HCT116 (cell line): ENCODE results near the gene GPA33. TPM values are rescaled to one million over a fixed set of nuclear protein-coding genes. Genes with fewer than 3 reads are reported as not detected.

Source experiments
- ATAC-seq: fragments of 200-7000 bp; cut with Tn5 transposase; 2 replicates; pipeline ENCODE4 v1.9.1; 2020; ENCODE audit warnings: mild to moderate bottlenecking, moderate library complexity
- BruUV-seq: library from RNA; stranded (reverse); fragments of 400-500 nt; replicated peaks from 2 replicates; lab custom pipeline; 2021; lab: Mats Ljungman, UMichigan
- CTCF ChIA-PET: fragments of 300-600 bp; sonication (Branson Sonifier 250); formaldehyde crosslinking; loops from one replicate; lab custom pipeline; 2021; ENCODE audit warnings: antibody characterized with exemption; lab: Charles Lee
- POLR2A ChIA-PET: fragments of 300-600, 350-600 bp; sonication (Branson Sonifier 250); formaldehyde crosslinking; loops from one replicate; lab custom pipeline; 2021; ENCODE audit warnings: antibody characterized with exemption; lab: Charles Lee
- RAD21 ChIA-PET, 2 experiments: fragments of 300-600 bp; sonication (Branson Sonifier 250); formaldehyde crosslinking; loops; one replicate each; lab custom pipeline; 2023; ENCODE audit warnings: low total read pairs in 2 of 2; ENCODE audit not compliant: uncharacterized antibody in 2 of 2, unreplicated experiment in 2 of 2, low non-redundant PET in 1 of 2; lab: Charles Lee
- DNase-seq: peaks from one replicate; pipeline ENCODE4 v3.0.0-alpha.2; 2010; ENCODE audit warnings: low read depth, low spot score
- H2AFZ ChIP-seq: fragments of 200-600 bp; shearing (Covaris generic), sonication (generic); 2 replicates; pipeline ENCODE4 v1.6.1; 2017; ENCODE audit warnings: low read depth, mixed run types, mixed read lengths, antibody characterized with exemption, low read length; ENCODE audit not compliant: poor library complexity, severe bottlenecking
- H3K27ac ChIP-seq: 2 replicates; pipeline ENCODE4 v1.5.1; 2012; ENCODE audit warnings: low read depth, low read length
- H3K27me3 ChIP-seq: fragments of 200-600 bp; sonication (generic); 2 replicates; pipeline ENCODE4 v1.6.1; 2016; ENCODE audit warnings: mixed run types, low read length, mixed read lengths; ENCODE audit not compliant: insufficient read depth
- H3K36me3 ChIP-seq, 2 experiments: fragments of 200-500 bp in 1 of 2; fragments of 200-600 bp in 1 of 2; sonication (Bioruptor generic) in 1 of 2; sonication (generic) in 1 of 2; 2 replicates each; pipeline versions ENCODE4 v1.5.1 to v1.6.1; 2014 to 2016; ENCODE audit warnings: low read length in 2 of 2, inconsistent platforms in 1 of 2, mixed read lengths in 1 of 2, mixed run types in 1 of 2; ENCODE audit not compliant: insufficient read depth in 2 of 2, control insufficient read depth in 1 of 2
- H3K4me1 ChIP-seq, 2 experiments: fragments of 200-600 bp in 1 of 2; sonication (generic) in 1 of 2; 2 replicates each; pipeline versions ENCODE4 v1.5.1 to v1.6.1; 2012 to 2017; ENCODE audit warnings: low read length in 2 of 2, inconsistent platforms in 1 of 2, mild to moderate bottlenecking in 1 of 2, mixed read lengths in 1 of 2, mixed run types in 1 of 2, moderate library complexity in 1 of 2; ENCODE audit not compliant: insufficient read depth in 2 of 2, control insufficient read depth in 1 of 2
- H3K4me2 ChIP-seq: fragments of 200-600 bp; sonication (generic); 2 replicates; pipeline ENCODE4 v1.6.1; 2017; ENCODE audit warnings: mixed run types, low read length, mixed read lengths
- H3K4me3 ChIP-seq, 2 experiments: fragments of 200-600 bp in 1 of 2; sonication (generic) in 1 of 2; replicated peaks in 1 of 2; 2 replicates each; pipeline ENCODE4 v1.5.1; 2011 to 2016; ENCODE audit warnings: low read length in 2 of 2, control low read depth in 1 of 2, low read depth in 1 of 2, mild to moderate bottlenecking in 1 of 2, mixed read lengths in 1 of 2, mixed run types in 1 of 2
- H3K79me2 ChIP-seq: fragments of 200-600 bp; sonication (generic); 2 replicates; pipeline ENCODE4 v1.6.1; 2017; ENCODE audit warnings: mild to moderate bottlenecking, mixed run types, low read length, moderate library complexity, mixed read lengths; ENCODE audit not compliant: insufficient read depth
- H3K9ac ChIP-seq: fragments of 200-600 bp; sonication (generic); 2 replicates; pipeline ENCODE4 v1.6.1; 2016; ENCODE audit warnings: low read length, mixed read lengths
- H3K9me2 ChIP-seq: fragments of 200-600 bp; sonication (generic), shearing (Covaris generic); 2 replicates; pipeline ENCODE4 v1.6.1; 2017; ENCODE audit warnings: mixed run types, mild to moderate bottlenecking, moderate library complexity; ENCODE audit not compliant: insufficient read depth
- H3K9me3 ChIP-seq, 2 experiments: fragments of 200-500 bp in 1 of 2; fragments of 200-600 bp in 1 of 2; sonication (Bioruptor generic) in 1 of 2; sonication (generic) in 1 of 2; 2 replicates each; pipeline ENCODE4 v1.6.1; 2014 to 2017; ENCODE audit warnings: low read length in 2 of 2, mixed read lengths in 2 of 2, inconsistent platforms in 1 of 2, low read depth in 1 of 2, mild to moderate bottlenecking in 1 of 2, mixed run types in 1 of 2, moderate library complexity in 1 of 2; ENCODE audit not compliant: control insufficient read depth in 1 of 2, insufficient read depth in 1 of 2
- H4K20me1 ChIP-seq: fragments of 200-600 bp; sonication (generic), shearing (Covaris generic); 2 replicates; pipeline ENCODE4 v1.6.1; 2017; ENCODE audit warnings: mixed run types, mild to moderate bottlenecking, moderate library complexity; ENCODE audit not compliant: insufficient read depth
- CBX3 ChIP-seq: IDR thresholded peaks from 2 replicates; pipeline ENCODE4 v1.6.1; 2012; ENCODE audit warnings: low read depth
- EGR1 ChIP-seq: IDR thresholded peaks from 2 replicates; pipeline ENCODE4 v1.6.1; 2012; ENCODE audit warnings: low read depth
- ELF1 ChIP-seq: IDR thresholded peaks from 2 replicates; pipeline ENCODE4 v1.6.1; 2012; ENCODE audit warnings: low read depth, borderline replicate concordance
- EZH2 ChIP-seq: fragments of 200-600 bp; sonication (generic); IDR thresholded peaks from 2 replicates; pipeline ENCODE4 v1.6.1; 2017; ENCODE audit warnings: antibody characterized with exemption, mixed run types
- EZH2phosphoT487 ChIP-seq: fragments of 200-600 bp; IDR thresholded peaks from 2 replicates; pipeline ENCODE4 v1.6.1; 2018; ENCODE audit warnings: antibody characterized with exemption, borderline replicate concordance
- FOSL1 ChIP-seq: IDR thresholded peaks from 2 replicates; pipeline ENCODE4 v1.6.1; 2012; ENCODE audit warnings: low read depth
- JUND ChIP-seq: IDR thresholded peaks from 2 replicates; pipeline ENCODE4 v1.6.1; 2012
- POLR2A ChIP-seq: IDR thresholded peaks from 2 replicates; pipeline ENCODE4 v1.7.0; 2011; ENCODE audit warnings: borderline replicate concordance; ENCODE audit not compliant: insufficient read depth, insufficient read length; ENCODE audit errors: extremely low read depth
- POLR2AphosphoS5 ChIP-seq: IDR thresholded peaks from 2 replicates; pipeline ENCODE4 v1.6.1; 2011; ENCODE audit warnings: mild to moderate bottlenecking, low read depth, low read length, moderate library complexity
- RAD21 ChIP-seq: IDR thresholded peaks from 2 replicates; pipeline ENCODE4 v1.6.1; 2012; ENCODE audit warnings: low read depth, mild to moderate bottlenecking
- SIN3A ChIP-seq: IDR thresholded peaks from 2 replicates; pipeline ENCODE4 v1.6.1; 2012; ENCODE audit warnings: low read depth
- SP1 ChIP-seq: IDR thresholded peaks from 2 replicates; pipeline ENCODE4 v1.6.1; 2012; ENCODE audit warnings: low read depth
- TCF7L2 ChIP-seq: IDR thresholded peaks from 2 replicates; pipeline ENCODE4 v1.7.0; 2011; ENCODE audit warnings: borderline replicate concordance, inconsistent platforms; ENCODE audit not compliant: insufficient read depth, insufficient read length; ENCODE audit errors: extremely low read depth
- ZFX ChIP-seq: fragments of 450-650 bp; IDR thresholded peaks from 2 replicates; pipeline ENCODE4 v1.6.1; 2017
- ZNF274 ChIP-seq: fragments of 200-500 bp; sonication (Bioruptor generic); IDR thresholded peaks from 2 replicates; pipeline ENCODE4 v1.6.1; 2014; ENCODE audit warnings: mild to moderate bottlenecking, low read depth, low read length, inconsistent platforms
- intact Hi-C: fragments of 100-400 bp; cut with micrococcal nuclease; formaldehyde crosslinking; loops from 2 replicates; pipeline ENCODE4 v1.10.0; 2022
- total RNA-seq: library from RNA; stranded (reverse); gene quantifications from one replicate; pipeline ENCODE4 v1.2.1, GENCODE V29; 2021; ENCODE audit not compliant: unreplicated experiment
- TF ChIP-seq, protein P1 (sequence below): IDR thresholded peaks from 2 replicates; pipeline ENCODE4 v1.6.1; 2012; ENCODE audit warnings: low read depth
- TF ChIP-seq, protein P2 (sequence below): IDR thresholded peaks from 2 replicates; pipeline ENCODE4 v1.6.1; 2011; ENCODE audit warnings: mild to moderate bottlenecking, low read length, moderate library complexity; ENCODE audit not compliant: insufficient replicate concordance; ENCODE audit errors: extremely low read depth
- TF ChIP-seq, protein P3 (sequence below): IDR thresholded peaks from 2 replicates; pipeline ENCODE4 v1.6.1; 2012
- TF ChIP-seq, protein P4 (sequence below), 3 experiments: fragments of 200-600 bp in 1 of 3; sonication (generic) in 1 of 3; IDR thresholded peaks in 2 of 3; conservative IDR thresholded peaks in 1 of 3; 2 replicates each; pipeline ENCODE4 v1.5.1; 2012 to 2017; ENCODE audit warnings: low read depth in 2 of 3, low read length in 2 of 3, antibody characterized with exemption in 1 of 3, borderline replicate concordance in 1 of 3, control low read depth in 1 of 3, mild to moderate bottlenecking in 1 of 3, mixed read lengths in 1 of 3, mixed run types in 1 of 3, moderate library complexity in 1 of 3; ENCODE audit not compliant: insufficient read depth in 1 of 3

GPA33 gene
- total RNA-seq, 1 experiment from 2014 or later = 0.22 TPM

DNA sequence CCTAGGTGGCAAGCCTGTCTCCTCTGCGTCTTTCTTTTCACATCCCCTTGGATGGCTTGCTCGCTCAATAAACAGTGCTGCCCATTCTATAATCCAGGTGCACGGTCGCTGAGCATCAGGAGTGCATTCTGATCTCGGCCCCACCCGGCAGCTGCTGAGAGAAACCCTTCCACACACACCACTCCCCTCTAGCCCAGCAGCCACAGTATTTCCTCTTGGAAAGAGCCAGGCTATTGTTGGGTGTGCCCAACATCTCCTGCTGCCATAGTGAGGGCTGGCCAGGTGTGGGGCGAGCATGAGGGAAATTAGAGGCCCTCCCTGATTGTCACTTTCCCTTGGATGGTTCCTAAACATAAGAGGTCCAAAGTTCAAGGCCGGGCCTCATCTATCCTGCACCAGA lies 24.7 kb downstream of the GPA33 start:
- DNase-seq = no peak
- Histone ChIP-seq H3K9me2 (no peaks in the 10 kb centered on the region), H3K79me2 (no peaks in the 10 kb centered on the region), H3K4me2 (no peak overlapping the region), H3K4me1 (peaks cover 0 to 8% of the 10 kb centered on the region in 2 experiments; a peak in 2 of 4 replicates), H3K27me3 (no peaks in the 10 kb centered on the region), H3K36me3 (no peaks in the 10 kb centered on the region), H2AFZ (no peak overlapping the region), H4K20me1 (no peaks in the 10 kb centered on the region), H3K9ac (no peak overlapping the region), H3K27ac (no peak overlapping the region), H3K9me3 (no peaks in the 10 kb centered on the region), H3K4me3 (no peak overlapping the region)
- intact Hi-C loops = loop anchor here (5.0 kb wide), 2 partner anchors 202 to 622 kb away; no protein-coding TSS in a partner anchor
- TF ChIP-seq FOSL1 = no peak
- TF ChIP-seq ZFX = no peak
- no peak for TF ChIP-seq EZH2phosphoT487
- no peak for TF ChIP-seq POLR2AphosphoS5
- no peak for TF ChIP-seq EGR1
- TF ChIP-seq, protein P1, sequence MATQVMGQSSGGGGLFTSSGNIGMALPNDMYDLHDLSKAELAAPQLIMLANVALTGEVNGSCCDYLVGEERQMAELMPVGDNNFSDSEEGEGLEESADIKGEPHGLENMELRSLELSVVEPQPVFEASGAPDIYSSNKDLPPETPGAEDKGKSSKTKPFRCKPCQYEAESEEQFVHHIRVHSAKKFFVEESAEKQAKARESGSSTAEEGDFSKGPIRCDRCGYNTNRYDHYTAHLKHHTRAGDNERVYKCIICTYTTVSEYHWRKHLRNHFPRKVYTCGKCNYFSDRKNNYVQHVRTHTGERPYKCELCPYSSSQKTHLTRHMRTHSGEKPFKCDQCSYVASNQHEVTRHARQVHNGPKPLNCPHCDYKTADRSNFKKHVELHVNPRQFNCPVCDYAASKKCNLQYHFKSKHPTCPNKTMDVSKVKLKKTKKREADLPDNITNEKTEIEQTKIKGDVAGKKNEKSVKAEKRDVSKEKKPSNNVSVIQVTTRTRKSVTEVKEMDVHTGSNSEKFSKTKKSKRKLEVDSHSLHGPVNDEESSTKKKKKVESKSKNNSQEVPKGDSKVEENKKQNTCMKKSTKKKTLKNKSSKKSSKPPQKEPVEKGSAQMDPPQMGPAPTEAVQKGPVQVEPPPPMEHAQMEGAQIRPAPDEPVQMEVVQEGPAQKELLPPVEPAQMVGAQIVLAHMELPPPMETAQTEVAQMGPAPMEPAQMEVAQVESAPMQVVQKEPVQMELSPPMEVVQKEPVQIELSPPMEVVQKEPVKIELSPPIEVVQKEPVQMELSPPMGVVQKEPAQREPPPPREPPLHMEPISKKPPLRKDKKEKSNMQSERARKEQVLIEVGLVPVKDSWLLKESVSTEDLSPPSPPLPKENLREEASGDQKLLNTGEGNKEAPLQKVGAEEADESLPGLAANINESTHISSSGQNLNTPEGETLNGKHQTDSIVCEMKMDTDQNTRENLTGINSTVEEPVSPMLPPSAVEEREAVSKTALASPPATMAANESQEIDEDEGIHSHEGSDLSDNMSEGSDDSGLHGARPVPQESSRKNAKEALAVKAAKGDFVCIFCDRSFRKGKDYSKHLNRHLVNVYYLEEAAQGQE = no peak
- TF ChIP-seq ELF1 = no peak
- TF ChIP-seq RAD21 = no peak
- TF ChIP-seq, protein P2, sequence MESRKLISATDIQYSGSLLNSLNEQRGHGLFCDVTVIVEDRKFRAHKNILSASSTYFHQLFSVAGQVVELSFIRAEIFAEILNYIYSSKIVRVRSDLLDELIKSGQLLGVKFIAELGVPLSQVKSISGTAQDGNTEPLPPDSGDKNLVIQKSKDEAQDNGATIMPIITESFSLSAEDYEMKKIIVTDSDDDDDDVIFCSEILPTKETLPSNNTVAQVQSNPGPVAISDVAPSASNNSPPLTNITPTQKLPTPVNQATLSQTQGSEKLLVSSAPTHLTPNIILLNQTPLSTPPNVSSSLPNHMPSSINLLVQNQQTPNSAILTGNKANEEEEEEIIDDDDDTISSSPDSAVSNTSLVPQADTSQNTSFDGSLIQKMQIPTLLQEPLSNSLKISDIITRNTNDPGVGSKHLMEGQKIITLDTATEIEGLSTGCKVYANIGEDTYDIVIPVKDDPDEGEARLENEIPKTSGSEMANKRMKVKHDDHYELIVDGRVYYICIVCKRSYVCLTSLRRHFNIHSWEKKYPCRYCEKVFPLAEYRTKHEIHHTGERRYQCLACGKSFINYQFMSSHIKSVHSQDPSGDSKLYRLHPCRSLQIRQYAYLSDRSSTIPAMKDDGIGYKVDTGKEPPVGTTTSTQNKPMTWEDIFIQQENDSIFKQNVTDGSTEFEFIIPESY = no peak
- TF ChIP-seq, protein P3, sequence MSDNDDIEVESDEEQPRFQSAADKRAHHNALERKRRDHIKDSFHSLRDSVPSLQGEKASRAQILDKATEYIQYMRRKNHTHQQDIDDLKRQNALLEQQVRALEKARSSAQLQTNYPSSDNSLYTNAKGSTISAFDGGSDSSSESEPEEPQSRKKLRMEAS = no peak
- no peak for TF ChIP-seq ZNF274
- TF ChIP-seq TCF7L2 = no peak
- TF ChIP-seq, protein P4, sequence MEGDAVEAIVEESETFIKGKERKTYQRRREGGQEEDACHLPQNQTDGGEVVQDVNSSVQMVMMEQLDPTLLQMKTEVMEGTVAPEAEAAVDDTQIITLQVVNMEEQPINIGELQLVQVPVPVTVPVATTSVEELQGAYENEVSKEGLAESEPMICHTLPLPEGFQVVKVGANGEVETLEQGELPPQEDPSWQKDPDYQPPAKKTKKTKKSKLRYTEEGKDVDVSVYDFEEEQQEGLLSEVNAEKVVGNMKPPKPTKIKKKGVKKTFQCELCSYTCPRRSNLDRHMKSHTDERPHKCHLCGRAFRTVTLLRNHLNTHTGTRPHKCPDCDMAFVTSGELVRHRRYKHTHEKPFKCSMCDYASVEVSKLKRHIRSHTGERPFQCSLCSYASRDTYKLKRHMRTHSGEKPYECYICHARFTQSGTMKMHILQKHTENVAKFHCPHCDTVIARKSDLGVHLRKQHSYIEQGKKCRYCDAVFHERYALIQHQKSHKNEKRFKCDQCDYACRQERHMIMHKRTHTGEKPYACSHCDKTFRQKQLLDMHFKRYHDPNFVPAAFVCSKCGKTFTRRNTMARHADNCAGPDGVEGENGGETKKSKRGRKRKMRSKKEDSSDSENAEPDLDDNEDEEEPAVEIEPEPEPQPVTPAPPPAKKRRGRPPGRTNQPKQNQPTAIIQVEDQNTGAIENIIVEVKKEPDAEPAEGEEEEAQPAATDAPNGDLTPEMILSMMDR (IDR thresholded peaks at IDR 0.05 in 2 of 3, conservative IDR thresholded peaks at IDR 0.05 in 1 of 3; ENCODE audit: borderline replicate concordance in 1 of 3, insufficient read depth in 1 of 3, low read depth in 2 of 3, low read length in 2 of 3) = no peak
- no peak for TF ChIP-seq EZH2
- no peak for TF ChIP-seq JUND
- no peak for TF ChIP-seq SIN3A
- TF ChIP-seq CBX3 = no peak
- no peak for TF ChIP-seq SP1
- TF ChIP-seq POLR2A = no peak
- CTCF ChIA-PET = interaction anchor here (1.3 to 1.6 kb wide), 3 partner anchors 155 to 475 kb away, joined by 4 to 8 read pairs (median 4); no protein-coding TSS in a partner anchor
- POLR2A ChIA-PET = no interaction called here
- no TSS peak for BruUV-seq
- no peak for ATAC-seq
- RAD21 ChIA-PET = no interaction called here
